HG03060 (cell line): ENCODE data around the gene PARD3.

Experiments
- ATAC-seq: cut with Tn5 transposase; IDR thresholded peaks from one replicate; pipeline ENCODE4 v1.9.1; 2021; ENCODE audit warnings: low read depth, moderate number of reproducible peaks; ENCODE audit not compliant: unreplicated experiment

PARD3 gene

DNA sequence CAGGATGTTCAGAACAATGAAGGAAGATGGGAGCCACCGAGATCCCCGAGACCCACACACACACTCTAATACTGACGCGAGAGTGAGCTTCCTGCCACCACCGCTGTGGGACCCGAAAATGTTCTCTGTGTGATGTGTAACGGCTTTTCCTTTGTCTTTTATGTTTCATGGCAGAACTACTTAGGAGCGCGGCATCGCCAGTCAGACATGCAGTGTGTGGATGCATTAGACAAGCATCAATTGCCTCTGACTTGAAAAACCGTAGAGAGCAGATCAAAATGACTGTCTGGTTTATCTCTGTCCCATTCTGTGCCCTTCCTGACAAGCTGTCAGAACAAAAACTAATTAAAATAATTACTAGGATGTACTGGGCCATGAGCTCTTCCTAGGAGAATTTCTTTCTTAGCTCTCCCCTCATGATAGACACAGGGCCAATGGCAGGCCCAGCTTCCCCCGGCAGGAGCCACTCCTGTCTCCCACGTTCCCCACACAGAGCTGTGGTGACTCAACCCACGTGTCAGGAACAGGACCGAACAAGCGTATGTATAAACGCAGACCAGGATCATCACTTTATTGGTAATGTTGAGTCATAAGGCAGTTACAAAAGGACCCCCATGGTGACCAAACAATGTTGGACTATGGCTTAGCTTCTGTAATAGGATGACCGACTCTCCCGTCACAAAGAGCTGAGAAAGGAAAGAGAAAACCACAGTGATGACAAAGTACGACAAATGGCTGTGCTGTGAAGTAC lies 705.0 kb downstream of the PARD3 start:
- no peak for ATAC-seq

DNA sequence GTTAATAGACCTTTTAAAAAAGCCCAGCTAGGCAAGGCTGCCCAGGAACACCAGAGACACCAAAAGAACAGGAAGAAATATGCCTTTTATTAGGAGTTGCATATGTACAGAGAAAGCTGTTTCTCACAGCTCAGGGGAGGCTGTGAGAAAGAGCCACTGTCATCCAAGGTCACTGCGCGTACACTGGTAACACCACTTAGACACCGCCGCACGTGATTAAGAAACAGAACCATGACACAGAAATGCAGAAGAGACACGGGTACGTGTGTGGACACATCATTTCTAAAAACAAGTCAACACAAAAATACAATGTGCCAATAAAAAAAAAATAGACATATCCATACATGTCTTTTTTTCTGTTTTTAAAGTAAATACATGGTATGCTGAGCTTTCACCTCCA lies 705.6 kb downstream of the PARD3 start:
- no peak for ATAC-seq

DNA sequence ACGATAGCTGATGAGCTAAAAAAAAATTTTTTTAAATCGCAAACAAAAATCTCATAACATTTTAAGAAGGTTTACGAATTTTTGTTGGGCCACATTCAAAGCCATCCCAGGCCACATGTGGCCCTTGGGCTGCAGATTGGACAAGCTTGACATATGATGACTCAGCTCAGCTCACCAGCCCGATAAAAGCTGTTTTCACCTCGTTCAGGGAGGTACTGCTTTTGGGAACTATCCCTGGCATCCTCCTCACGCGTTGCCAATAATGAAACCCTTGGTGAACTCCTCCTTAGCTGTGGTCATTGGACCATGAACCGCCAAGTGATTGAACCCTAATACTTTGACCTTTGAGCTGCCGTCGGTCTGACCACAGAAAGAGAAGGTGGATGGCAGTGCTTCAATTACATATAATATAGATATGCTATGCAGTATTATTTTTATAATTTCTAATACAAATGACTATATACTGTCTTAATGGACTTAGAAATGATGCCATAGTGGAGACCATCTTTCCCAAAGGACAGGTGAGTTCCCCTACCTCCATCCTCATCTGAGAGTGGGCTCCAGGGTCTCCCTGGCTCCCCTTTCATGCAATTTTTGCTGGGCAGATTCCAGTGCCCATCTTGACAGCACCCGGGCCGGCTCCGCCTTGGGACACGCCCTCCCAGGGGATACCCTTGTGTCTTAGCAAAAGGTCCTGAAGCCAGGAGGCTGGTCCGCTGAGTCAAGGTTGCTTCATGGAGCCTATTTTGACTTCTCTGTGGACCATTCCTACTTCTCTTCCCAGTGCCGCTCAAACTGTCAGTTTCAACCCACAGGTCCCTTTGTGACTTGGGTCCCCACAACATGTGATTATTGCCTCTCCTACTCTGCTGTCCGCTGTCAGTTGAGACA lies 707.2 kb downstream of the PARD3 start:
- no peak for ATAC-seq

DNA sequence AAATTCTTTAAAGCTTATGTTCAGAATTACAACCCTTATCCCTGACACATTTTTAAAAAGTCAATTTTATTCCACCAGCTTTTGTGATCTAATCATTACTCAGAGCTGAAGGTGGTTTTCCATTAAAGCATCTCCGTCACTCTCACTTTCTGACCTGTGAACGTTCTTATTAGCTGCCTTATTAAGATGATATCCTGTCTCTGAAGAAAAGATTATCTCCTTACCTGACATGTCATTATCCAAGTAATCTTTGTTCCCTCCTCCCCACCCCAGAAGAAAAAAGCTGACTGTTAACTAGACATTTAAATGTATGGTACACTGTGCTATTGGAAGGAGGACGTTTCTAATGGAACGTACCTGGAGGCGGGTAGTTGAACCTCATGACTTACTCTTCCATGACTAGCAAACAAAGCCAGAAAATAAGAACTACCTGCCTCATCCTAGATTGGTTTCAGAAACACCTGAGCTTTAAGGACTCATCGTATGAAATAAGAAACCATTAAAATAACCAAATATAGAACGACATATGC lies 708.7 kb downstream of the PARD3 start:
- no peak for ATAC-seq

DNA sequence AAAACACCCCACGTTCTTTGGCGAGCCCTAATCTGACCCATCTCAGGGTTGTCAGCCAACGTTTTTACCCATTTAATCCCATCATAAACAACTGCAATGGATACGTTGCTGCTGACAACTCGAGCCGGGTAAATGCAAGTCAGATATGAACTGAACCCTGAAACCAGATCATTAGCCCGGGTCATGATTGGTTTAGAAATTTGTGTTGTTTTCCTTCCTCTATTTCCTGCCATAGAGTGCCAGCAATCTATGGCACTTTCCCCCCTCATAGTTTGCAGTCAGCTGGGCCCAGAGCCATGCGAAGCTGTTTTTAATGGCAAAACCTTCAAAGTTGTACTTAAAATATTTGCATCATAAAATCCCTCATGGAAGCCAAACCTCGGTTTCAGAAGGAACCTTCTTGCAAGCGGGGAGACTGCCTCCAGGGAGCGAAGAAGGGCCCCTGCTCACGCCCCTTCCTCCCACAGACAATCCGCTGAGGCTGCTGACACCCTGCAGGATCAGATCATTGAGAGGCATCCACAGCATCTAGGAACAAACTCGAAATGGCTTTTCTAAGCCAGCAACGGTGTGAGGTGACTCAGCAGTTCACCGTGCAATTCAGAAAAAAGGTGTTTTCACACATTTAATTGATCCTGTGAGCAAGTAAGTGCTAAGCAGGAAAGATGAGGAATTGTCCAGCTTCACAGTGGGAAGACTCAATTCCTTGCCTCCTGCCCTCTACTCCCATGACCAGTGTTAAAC lies 710.1 kb downstream of the PARD3 start:
- no peak for ATAC-seq

DNA sequence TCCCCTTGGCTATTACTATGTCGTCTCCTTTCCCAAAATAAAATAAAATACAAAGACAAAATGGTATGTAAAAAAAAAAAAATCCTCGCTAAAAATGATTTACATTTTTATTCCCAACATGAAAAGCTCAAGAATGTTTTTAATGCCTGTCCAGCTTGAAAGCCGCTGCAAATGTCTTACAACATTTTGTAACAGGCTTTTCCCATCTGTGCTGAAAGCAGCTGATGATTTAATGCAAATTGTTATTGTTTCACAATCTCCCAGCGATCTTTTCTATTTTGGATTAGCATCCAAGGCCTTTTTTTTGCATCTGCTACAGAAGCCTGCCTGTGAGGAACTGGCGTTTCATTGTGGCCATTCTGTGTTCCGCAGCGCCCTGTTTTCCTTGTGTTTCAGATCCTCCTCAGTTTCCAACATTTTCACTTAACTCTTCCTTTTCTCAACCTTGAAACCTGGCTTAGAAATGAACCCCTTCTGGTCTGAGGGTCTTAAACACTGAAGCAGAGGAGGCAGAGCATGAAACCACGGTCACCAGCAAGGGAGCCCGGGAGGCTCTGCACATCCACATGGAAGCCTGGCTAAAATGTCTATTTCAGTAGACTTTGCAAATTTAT lies 712.1 kb downstream of the PARD3 start:
- ATAC-seq, result no peak

DNA sequence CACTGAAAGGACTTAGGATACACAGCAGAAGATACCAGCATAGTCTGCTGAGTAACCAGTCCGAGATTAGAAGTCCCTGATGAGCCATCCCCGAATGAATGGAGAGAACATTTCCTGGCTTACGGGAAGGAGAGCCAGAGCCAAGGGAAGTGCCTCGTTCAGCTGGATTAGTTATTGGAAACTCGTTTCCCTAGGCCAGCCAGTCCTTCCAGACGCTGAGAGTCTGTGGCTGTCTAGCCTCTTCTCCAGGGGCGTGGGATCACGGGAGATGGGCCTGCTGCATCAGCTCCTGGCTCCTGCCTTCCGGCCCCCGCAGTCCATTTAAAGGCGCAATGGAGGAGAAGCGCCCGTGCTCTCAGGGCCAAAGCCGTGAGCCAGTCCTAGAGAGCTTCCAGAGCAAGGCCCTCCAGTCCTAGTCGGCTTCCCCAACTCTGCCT lies 712.8 kb downstream of the PARD3 start:
- ATAC-seq, result no peak

DNA sequence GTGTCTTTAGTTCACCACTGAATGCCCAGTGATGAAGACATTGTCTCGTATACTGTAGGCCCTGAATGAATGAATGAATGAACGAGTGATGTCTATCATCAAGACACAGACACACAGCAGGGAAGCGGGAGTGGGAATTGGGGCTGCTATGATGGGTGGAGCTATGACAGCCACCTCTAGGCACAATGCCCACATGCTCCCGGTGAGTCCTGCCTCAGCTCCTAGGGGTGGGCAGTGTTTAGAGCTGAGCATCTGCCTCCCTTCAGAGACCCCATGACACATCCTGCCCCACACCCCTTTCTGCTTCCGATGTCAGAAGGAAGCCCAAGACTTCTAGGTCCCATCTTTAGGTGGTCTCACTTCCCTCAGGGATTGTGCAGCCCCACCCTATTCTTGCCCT lies 714.1 kb downstream of the PARD3 start:
- ATAC-seq, result no peak

DNA sequence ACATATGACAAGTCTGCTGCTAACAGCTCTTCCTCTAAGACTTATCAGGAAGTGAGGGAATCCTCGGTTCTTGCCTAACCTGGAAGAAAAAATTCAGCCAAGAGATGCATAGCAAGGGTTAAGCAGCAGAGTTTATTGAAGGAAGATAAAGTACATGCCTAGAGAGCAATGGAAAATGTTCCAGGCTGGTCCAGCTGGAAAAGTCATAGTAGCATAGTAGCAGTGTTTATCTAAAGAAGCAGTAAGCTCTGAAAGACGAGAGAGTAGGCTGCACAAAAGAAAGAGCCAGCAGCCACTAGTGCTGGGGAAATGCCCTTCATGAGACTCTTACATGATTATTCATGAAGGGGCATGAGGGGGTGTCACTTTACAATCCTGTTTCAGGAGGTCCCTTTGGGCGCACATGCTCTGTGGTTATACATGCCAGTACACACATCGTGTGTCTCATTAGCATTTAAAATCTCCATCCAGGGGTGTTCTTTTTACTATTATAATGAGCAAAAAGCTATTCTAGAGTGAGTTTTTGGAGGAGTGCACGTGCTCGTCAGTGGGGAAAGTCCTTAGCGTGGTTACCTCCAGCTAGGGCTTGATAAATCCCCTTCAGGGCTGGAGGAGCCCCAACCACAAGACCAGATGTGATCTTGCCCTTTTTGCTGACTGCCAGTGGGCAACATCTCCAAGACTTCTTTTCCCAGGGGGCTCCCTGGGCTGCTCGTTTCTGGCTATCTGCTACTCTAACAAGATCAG lies 716.1 kb downstream of the PARD3 start:
- no peak for ATAC-seq

DNA sequence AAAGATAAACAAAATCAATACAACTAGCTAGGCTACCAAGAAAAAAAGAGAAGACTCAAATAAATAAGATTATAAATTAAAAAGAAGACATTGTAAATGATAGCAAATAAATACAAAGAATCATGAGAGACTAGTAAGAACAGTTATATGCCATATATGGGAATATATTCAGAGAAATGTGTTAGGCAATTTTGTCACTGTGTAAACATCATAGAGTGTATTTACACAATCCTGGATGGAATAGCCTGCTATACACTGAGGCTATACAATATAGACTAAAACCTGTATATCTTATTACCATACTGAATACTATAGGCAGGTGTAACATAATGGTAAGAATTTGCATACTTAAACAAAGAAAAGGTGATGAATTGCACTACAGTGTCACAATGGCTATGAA lies 717.4 kb downstream of the PARD3 start:
- no peak for ATAC-seq

DNA sequence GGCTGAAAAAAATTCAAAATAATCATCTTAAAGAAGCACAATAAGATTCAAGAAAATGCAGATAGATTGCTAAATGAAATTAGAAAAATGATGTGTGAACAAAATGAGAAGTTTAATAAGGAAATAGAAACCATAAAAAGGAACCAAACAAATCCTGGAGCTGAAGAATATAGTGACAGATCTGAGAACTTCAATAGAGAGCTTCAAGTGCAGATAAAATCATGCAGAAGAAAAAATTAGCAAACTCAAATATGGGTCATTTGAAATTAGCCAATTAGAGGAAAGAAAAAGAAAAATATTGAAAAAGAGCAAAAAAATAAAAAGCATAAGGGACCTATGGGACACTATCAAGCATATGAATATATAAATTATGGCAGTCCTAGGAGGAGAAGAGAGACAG lies 720.1 kb downstream of the PARD3 start:
- ATAC-seq, result no peak

DNA sequence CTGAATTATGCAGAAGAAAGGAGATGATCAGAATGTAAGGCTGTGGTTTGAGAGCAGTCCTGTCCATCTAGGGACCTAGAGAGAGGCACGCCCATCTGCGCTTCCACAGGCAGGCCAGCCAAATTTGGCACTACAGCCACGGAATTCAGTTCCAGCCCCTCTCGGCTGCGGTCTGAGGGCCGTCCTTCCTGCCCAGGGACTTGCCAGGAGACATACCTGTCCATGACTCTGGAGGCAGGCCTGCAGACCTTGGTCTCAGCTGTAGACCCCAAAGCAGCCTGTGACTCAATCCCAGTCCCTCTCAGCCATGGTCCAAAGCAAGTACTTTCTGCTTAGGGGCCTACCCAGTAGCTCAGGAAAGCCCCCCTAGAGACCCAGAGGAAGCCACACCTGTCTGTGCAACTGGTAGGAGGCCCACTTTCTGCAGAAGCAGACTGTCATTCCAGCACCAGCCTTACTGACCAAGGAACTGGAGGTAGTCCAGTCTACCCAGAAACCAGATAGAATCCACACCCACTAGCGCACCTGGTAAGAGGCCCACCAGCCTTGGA lies 720.9 kb downstream of the PARD3 start:
- no peak for ATAC-seq

DNA sequence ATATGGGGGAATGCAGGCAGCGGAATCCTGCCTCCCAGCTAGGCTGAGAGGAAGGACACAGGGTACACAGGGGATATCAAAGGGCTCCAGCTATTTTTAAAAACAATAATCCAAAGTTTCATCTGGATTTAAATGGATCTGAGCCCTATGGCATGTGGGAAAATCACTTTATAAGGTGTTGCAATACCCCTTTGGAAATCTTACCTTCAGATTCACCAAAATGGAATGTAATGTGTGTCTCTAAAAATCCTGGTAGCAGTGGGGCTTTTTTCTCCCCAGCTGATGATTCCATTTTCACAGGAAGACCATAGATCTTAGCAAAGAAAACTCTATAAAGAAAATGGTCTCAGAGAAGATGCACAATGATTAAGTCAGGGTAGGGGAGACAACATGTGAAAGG lies 722.2 kb downstream of the PARD3 start:
- no peak for ATAC-seq

DNA sequence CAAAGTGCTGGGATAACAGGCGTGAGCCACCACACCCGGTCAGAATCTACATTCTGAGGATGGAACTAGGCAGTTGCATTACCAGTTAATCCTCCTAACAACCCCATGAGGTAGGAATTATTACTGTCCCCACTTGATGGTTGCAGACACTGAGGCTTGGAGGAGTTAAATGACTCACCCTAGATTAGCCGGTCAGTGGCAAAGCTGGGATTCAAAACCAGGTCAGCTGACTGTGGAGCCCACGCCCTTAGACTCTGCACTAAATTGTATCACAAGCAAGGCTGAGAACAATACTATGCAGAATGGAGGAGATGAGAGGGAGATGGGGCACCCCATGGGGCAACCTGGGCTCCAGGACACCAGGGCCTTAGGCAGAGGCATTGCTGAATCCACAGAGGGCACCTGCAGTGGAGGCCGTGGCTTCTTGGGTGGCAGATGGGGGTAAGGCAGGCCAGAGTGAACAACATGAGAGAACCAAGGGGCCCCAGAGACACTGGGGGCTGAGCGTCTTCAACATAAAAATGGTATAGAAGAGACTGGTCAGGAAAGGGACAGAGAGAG lies 723.4 kb downstream of the PARD3 start:
- no peak for ATAC-seq

DNA sequence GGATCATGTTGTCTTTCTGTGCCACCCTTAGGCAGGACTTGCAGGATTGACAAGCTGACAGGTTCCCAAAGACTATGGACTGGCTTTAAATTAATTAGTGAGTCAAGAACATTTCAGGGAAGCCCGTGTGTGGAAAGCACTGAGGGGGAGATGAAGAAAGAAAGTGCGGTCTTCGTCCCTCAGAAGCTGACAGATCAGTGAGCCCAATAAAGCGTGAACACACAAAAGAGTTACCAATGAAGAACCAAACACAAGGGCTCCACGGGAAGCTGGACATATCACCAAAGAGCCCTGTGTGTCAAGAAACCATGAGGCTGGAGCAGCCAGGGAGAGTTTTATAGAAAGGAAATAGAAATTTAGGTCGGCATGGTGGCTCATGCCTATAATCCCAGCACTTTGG lies 725.8 kb downstream of the PARD3 start:
- no peak for ATAC-seq

DNA sequence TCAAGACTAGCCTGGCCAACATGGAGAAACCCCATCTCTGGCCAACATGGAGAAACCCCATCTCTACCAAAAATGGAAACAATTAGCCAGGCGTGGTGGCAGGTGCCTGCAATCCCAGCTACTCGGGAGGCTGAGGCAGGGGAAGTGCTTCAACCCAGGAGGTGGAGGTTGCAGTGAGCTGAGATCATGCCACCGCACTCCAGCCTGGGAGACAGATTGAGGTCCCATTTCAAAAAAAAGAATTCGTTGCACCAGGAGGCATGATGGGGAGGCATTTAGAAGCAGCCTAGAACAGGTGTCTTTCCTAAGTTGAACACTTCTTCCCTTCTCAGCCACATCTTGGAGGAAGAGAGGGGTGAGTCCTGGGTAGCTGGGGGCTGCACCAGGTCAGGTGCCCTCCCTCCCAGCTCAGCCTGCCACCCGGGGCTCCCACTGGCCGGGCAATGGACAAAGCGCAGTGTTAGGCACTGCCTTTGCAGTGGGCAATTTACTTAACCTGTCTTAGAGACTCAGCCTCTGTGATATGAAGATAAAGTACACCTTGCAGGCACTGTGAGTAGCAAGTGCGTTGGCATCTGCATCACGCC lies 726.8 kb downstream of the PARD3 start:
- no peak for ATAC-seq

DNA sequence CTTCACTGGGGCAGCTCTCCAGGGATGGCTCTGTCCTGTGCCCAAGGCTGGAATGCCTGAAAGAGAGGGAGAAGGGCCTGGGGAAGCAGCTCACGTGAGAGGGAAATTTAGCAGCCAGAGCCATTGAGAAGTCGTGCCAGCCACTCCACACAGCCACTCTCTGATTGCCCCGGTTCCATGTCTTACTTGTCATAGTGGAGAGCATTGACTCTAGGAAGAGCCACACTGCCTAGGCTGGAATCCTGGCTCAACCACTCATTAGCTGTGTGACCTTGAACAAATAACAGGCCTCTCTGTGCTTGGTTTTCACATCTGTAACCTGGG lies 728.0 kb downstream of the PARD3 start:
- no peak for ATAC-seq

DNA sequence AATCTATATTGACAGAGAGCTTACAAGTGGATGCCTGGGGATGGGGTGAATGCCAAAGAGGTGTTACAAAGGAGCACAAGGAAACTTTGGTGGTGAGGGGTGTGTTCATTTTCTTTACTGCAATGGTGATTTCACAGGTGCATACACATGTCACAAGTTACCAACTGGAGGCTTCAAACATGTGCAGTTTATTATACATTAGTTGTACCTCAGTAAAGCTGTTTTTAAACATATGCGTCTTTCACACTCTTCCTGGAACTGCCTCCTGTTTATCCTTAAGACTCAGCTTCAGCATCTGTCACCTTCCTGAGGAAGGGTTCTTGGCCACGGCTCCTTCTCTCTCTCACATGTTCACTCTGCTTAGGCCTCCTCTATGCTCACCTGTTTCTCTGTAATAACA lies 731.5 kb downstream of the PARD3 start:
- ATAC-seq, result no peak

DNA sequence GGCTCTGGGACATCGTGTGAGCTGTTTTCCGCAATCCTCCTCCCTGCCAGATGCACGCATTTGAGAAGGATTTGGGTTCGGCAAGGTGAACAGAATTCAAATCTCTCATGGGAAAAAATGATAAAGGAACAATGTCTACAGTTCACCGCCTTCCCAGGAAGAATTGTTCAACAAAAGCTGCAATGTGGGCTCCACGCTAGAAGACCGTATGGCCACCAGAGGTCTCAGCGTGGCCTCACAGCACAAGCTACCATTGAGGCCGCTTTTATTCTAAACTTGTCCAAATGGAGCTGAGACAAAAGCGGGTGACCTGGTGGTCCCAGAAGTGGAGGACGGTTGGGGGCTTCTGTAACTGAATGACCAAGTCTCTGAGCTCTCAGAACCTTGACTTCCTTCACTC lies 733.1 kb downstream of the PARD3 start:
- no peak for ATAC-seq
